ENCODE results near the gene CARM1.
A peak's percentile ranks its signal among the peaks of the same experiment; 100 is the strongest.

The CARM1 gene

DNA sequence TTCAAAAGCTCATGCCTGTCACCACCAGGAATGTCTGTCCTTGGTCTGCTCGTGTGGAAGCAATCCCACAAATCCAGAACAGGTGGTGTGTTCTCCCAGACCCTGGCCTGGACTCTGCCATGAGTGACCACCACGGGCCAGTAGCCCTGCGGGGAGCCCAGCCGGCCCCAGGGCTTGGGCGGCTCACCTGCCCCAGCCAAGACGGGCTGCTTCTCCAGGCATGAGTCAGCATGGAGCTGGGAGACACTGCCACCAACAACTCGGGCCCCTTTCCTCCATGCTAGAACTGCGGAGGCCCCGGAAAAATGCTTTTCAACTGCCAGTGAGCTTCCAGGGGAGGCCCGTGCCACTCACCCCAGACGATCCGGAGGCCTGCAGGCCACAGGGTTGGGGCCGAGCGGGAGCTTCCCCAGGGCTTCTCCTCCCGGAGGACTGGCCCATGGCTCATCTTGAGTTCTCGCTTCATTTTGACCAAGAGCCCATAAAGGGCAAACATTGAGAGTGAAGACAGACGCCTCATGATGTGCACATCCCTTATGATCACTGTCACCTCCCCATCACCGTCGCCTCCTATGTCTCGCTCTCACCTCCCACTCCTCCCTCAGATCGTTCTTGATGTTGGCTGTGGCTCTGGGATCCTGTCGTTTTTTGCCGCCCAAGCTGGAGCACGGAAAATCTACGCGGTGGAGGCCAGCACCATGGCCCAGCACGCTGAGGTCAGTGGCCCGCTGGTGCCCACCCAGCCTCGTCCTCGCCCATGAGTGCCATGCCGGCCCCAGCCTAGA, 40.4 kb downstream of the CARM1 start:
- DNase-seq = no peak

DNA sequence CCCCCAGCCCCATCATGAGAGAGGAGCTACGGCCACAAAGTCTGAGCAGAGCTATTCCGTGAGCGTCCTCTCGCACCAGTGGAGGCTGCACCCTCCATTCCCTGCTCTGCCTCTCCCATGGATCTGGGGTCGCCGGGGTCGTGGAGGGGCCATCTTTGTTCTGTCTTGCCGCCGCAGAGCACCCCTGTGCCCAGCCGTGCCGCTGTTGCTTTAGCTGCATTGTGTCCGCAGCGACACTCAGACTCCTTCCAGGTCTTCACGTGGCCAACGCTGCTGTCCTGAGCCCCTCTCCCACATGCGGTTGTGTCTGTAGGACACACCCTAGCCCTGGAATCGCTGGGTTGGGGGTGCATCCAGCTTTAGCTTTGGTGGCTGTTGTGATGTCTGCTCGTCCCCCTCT, 41.3 kb downstream of the CARM1 start:
- no peak for DNase-seq

DNA sequence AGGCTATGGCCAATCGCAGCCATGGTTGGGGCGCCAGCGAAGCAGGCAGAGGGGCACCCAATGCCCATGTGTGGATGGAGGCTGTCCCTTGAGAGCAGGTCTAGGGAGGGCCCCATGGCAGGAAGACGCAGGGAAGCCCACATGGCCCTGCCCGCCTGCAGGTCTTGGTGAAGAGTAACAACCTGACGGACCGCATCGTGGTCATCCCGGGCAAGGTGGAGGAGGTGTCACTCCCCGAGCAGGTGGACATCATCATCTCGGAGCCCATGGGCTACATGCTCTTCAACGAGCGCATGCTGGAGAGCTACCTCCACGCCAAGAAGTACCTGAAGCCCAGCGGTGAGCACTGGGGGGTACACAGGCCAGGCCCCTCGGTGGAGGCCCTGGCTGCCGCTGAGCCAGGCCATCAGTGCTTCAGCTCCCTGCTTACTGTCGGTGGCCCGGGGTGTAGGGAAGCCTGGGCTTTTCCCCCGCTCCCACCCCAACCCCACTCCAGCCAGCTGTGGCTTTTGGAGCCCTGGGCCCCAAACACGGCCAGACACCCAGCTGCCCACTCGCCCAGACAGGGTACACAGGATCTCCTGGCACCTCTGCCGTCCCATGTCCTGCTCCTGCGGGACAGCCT, 42.5 kb downstream of the CARM1 start:
- no peak for DNase-seq

DNA sequence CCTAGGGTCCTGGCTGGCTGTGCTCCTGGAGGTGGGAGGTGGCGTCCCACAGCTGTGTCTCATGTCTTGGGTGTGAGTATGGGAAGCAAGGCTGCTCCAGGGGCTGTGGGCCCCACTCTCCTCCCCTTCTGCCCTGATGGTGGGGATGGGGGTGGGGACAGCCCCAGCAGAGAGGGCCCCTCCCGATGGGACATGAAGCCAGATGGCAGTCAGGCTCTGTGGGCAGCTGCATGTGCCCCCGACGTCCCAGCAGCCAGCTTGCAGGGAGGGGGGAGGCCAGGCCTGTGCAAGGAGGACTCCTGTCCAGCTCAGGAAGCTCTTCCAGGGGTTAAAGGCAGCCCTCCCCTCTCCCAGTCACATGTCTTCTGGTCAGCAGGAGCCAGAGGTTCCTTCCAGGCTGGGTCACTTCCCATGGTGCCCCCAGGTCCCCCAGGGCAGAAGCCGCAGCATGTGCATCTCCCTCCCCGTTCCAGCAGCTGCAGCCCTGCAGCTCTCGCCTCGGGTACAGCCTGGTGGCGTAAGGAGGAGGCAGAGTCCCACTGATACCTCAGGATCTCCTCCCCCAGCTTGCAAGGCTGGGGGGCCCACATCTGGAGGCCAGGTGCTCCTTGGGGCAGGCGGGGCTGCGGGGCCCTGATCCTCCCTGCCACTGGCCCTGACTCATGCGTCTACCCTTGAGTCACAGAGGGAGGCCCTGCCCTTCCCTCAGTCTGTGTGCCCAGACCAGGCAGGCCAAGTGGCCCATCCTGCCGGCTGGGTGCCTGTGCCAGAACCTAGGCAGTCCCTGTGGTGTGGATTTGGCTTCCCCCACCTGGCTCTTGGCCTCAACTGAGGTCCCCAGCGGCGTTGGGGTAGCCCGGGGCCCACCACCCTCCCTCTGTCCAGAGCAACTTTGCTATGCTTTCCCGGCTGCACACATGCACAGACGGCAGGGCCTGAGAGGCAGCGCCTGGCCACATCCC, 44.1 kb downstream of the CARM1 start:
- DNase-seq = peak; percentile 40

DNA sequence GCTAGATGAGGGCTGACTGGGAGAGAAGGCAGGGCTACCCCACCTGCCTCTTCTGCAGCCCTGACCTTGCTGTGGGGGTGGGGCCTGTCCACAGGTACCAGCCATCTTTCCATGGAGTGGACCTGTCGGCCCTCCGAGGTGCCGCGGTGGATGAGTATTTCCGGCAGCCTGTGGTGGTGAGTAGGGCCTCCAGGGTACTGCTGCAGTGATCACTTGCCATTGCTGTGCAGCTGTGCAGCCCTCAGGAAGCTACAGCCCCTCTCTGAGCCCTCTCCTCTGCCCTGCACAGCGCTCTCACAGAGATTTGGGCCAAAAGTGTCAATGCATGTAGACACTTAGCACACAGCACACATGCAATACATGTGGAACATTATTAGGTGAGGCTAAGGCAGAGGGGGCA, 45.2 kb downstream of the CARM1 start:
- DNase-seq = no peak

DNA sequence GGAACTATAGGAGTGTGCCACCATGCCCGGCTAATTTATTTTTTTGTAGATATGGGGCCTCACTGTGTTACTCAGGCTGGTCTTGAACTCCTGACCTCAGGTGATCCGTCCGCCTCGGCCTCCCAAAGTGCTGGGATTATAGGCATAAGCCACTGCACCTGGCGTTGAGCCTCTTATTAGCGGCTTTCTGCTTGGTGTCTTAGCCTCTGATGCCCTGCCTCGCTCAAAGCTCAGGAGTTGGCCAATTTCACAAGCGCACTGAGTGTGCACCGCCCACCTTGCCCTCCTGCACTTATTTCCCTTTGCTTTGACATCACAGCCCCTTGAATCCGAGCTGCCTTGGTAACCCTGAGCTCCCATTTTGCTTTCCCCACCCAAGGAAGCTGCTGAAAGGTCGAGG, 47.0 kb downstream of the CARM1 start:
- DNase-seq = no peak

DNA sequence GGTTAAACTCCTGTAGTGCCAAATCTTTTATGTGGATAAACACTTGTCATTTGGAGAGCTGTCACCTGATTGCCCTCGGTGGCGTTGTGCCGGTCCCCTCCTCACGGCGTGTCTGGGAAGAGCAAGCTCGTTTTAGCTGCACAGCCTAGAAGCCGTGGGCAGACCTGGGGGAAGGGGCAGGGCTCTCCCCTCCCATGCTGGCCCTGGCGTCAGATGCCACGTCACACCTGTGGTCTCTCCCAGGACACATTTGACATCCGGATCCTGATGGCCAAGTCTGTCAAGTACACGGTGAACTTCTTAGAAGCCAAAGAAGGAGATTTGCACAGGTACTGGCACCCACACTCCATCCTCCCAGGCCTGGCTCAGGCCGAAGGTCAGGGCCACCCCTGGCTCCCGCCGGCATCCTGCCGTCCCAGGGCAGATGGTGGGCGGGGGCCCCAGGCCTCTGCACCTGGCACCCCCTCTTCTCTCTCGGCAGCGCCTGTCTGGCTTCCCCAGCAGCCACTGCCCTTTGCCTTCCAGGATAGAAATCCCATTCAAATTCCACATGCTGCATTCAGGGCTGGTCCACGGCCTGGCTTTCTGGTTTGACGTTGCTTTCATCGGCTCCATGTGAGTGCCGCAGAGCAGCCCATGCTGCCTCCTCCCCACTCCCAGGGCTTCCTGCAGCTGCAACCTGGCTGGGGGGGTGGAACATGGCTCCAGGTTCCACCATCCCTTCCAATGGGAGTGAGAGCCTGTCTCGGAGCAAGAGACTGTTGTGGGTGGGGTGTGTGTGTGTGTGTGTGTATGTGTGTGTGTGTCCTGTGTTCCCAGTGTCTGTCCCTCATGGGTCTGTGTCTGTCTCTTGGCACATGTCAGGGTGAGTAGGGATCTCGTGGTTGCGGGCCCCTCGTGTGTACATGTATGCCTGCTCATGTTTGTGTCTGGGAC, 48.3 kb downstream of the CARM1 start:
- no peak for DNase-seq

DNA sequence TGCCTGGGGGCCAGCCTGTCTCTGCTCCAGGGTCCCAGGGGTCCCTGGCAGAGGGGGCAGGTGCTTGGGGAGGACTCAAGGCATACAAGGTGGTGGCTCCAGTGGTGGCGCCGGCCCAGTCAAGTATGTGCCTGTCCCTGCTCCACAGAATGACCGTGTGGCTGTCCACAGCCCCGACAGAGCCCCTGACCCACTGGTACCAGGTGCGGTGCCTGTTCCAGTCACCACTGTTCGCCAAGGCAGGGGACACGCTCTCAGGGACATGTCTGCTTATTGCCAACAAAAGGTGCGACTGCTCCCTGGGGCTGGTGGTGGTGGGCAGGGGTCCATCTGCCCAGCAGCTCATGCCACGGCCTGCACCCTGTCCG, 48.9 kb downstream of the CARM1 start:
- no peak for DNase-seq

DNA sequence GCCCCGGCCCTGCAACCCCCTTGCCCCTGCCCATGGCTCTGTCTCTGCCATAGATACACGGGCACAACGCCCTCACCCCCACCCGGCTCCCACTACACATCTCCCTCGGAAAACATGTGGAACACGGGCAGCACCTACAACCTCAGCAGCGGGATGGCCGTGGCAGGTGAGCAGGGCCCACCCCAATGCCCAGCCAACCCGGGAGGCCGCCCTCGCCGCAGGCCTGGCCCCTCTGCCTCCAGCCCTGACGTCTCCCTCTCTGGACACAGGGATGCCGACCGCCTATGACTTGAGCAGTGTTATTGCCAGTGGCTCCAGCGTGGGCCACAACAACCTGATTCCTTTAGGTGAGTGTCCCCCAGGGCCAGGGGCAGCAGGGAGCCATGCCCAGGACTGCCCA, 49.4 kb downstream of the CARM1 start:
- DNase-seq = no peak

DNA sequence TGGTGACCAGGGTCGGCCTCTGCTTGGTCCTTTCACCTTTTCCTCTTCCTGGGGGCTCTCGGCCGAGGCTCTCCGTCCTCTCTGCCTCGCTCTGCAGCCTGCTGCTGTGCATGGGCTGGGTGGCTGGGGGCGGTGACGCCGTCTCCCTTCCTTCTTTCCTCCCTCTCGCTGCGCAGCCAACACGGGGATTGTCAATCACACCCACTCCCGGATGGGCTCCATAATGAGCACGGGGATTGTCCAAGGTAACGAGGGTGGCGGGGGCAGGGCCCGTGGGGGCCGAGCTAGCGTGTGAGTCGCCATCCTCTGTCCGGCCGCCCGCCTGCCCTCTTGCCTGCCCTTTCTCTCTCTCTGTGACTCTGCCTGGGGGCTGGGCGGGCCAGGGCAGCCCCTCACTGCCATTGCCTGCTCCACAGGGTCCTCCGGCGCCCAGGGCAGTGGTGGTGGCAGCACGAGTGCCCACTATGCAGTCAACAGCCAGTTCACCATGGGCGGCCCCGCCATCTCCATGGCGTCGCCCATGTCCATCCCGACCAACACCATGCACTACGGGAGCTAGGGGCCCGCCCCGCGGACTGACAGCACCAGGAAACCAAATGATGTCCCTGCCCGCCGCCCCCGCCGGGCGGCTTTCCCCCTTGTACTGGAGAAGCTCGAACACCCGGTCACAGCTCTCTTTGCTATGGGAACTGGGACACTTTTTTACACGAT, 50.0 kb downstream of the CARM1 start:
- DNase-seq = no peak

DNA sequence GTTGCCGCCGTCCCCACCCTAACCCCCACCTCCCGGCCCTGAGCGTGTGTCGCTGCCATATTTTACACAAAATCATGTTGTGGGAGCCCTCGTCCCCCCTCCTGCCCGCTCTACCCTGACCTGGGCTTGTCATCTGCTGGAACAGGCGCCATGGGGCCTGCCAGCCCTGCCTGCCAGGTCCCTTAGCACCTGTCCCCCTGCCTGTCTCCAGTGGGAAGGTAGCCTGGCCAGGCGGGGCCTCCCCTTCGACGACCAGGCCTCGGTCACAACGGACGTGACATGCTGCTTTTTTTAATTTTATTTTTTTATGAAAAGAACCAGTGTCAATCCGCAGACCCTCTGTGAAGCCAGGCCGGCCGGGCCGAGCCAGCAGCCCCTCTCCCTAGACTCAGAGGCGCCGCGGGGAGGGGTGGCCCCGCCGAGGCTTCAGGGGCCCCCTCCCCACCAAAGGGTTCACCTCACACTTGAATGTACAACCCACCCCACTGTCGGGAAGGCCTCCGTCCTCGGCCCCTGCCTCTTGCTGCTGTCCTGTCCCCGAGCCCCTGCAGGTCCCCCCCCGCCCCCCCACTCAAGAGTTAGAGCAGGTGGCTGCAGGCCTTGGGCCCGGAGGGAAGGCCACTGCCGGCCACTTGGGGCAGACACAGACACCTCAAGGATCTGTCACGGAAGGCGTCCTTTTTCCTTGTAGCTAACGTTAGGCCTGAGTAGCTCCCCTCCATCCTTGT, 50.7 kb downstream of the CARM1 start:
- no peak for DNase-seq

DNA sequence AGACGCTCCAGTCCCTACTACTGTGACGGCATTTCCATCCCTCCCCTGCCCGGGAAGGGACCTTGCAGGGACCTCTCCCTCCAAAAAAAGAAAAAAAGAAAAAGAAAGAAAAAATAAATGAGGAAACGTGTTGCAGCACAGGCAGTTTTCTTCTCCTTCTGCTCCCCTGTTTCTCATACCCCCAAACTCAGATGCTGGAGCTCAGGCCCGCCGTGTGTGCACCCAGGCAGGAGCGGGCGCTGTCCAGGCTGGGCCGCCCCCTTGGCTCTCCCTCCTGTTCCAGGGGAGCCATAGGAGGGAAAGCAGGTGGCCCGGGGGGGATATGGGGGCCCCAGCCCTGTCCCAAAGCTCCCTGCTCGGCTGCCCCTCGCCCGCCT, 51.3 kb downstream of the CARM1 start:
- DNase-seq = no peak

DNA sequence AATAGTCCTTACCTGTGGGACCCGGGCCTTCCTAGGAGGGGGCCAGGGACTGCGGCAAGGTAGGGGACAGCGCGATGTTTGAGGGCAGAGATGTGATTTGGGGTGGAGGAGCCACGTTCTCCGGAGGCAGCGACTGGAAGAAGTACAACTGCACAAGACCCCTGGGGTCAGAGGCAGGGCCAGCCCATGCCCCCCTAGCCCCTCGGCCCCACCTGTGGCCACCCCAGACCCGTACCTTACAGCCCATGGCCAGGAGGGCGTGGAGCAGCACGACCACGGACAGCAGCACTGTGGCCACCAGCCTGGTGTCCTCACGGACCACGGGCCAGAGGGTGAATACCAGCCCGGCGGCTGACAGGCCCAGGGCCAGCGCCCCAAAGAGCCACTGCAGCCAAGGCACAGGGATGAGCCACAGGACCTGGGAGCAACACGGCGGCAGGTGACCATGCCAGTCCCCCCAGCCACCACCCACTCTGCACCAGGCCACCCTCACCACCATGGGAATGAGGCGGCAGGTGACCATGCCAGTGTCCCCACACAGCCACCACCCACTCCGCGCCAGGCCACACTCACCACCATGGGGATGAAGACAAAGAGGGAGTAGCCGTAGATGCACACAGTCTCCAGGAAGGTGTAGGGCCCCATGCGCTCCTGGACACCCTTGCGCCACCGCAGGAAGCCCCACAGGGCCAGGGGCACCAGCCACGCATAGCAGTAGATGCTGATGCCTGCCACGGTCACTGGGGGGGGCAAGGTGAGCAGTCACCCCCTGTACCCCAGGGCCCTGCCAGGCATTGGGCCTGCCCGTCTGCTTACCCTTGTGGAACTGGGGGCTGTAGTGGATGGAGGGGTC, 52.1 kb downstream of the CARM1 start:
- no peak for DNase-seq

DNA sequence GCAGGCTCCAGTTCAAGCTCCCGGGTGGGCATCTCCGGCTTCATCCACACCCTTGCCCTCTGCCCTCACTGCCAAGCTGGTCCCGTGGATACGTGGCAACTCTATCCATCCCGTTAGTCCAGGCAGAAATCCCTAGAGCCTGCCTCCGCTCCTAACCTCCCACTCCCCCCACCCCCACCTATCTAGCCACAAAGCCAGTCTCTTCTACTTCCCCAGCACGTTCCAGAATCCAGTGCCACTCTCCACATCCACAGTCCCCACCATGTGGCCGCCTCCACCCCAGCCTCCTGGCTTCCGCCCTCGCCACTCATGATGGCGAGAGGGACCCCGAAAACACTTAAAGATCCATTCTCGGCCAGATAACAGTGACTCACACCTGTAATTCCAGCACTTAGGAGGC, 53.2 kb downstream of the CARM1 start:
- no peak for DNase-seq

DNA sequence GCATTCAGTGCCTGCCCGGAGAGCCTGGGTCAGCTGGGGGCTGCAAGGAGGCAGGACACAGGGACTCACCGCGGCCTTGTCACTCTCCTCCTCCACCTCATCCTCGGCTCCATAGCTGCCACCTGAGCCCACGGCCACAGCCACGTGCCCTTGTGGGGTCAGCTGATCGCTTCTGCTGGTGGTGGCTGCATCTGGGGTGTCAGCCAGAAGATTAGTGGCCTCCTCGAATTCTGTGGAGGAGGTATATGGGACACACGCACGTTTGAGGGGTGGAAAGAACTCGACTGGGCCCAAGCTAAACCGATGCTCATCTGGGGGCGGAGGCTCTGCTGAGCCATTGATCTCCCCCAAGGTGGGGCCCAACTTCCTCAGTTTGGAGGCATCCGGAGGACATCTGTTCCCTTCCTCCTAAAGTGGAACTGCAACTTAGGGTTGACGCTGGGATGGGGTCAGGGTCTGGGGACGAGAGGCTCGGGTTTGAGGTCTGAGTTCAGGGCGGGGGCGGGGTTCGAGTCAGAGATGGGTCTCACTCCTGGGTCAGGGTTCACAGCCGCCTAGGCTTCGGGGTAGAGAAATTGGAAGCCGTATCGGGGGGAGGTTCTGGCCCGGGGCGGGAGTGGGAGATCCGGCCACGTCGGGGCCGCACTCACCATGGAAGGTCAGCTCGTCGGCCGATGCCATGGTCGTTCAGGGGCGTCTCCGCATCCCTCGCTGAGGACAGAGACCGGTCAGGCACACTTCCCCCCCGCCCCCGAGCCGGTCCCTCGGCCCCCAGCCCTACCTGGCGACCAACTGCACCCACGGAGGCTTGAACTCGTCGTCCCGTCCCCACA, 56.6 kb downstream of the CARM1 start:
- no peak for DNase-seq

DNA sequence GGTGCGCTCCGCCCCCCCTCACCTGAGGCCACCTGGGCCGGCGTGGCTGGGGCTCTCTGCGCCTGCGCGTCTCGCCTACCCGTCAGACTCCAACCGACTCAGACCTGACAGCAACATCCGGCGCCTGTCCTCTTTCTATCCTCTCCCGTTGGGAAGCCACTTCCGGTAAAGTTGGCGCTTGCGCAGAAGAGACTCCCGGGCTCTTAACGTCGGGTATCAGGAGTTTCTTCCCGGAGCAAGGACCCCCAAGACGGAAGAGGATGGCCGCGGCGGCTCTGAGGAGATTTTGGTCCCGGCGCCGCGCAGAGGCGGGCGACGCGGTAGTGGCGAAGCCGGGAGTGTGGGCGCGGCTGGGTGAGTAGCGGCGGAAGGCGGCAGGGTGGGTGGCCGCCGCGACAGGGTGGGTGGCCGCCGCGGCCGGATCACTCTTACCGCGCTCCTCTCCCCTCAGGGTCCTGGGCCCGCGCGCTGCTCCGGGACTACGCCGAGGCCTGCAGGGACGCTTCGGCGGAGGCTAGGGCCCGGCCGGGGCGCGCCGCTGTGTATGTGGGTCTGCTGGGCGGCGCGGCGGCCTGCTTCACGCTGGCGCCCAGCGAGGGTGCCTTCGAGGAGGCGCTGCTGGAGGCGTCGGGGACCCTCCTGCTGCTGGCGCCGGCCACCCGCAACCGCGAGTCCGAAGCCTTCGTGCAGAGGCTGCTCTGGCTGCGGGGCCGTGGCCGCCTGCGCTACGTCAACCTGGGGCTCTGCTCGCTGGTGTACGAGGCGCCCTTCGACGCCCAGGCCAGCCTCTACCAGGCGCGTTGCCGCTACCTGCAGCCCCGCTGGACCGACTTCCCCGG, 57.4 kb downstream of the CARM1 start, which contains the start of the genes TIMM29 and YIPF2:
TIMM29 (plus strand) TSS at position 249 of the 839 bp plus-strand sequence; CDS start at position 261, 12 bp downstream.
YIPF2 (minus strand) TSS at position 77 of the 839 bp plus-strand sequence. CDS start 229 bp downstream, outside the sequence.
- DNase-seq = peak; percentile 93

DNA sequence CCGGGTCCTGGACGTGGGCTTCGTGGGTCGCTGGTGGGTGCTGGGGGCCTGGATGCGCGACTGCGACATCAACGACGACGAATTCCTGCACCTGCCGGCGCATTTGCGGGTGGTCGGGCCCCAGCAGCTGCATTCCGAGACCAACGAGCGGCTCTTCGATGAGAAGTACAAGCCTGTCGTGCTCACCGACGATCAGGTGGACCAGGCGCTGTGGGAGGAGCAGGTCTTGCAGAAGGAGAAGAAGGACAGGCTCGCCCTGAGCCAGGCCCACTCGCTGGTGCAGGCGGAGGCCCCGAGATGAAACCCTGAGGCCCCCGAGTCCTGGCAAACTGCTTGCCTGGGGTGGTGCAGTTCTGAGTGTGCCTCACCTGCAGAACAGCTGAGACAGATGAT, 58.0 kb downstream of the CARM1 start:
- peak; percentile 2 for DNase-seq

All from T1000 (cell line).